B cell (primary cell): Measurements from ENCODE around the gene RYK.

Experiments used
- EZH2 ChIP-seq: IDR thresholded peaks from 2 replicates; pipeline ENCODE4 v1.6.1; 2012; ENCODE audit warnings: borderline replicate concordance, low read depth, mild to moderate bottlenecking, moderate library complexity, low read length; ENCODE audit not compliant: insufficient read depth, poor library complexity, severe bottlenecking
- TF ChIP-seq, protein P1 (sequence below): fragments of 200-600 bp; IDR thresholded peaks from one replicate; pipeline ENCODE4 v1.8.0; 2022; ENCODE audit warnings: antibody characterized with exemption, mild to moderate bottlenecking

DNA sequence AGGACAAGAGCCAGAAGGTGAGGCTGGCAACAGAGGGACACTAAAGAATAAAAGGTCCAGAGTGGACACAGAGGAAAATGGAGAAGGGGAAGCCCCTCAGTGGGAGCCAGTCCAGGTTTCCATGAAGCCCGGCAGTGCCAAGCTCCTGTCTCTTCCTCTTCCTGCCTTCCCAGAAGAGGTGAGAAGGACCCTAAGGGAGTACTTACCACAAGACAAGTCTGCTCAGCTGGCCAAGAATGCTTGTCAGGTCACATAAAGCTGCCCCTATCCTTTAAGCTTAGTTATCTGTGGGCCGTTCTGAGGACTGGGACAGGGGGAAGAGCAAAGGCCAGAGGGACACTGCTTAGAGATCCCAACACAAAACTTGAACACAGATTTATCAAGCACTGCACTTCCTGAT is 100.2 kb downstream of the RYK start:
- TF ChIP-seq, protein P1, sequence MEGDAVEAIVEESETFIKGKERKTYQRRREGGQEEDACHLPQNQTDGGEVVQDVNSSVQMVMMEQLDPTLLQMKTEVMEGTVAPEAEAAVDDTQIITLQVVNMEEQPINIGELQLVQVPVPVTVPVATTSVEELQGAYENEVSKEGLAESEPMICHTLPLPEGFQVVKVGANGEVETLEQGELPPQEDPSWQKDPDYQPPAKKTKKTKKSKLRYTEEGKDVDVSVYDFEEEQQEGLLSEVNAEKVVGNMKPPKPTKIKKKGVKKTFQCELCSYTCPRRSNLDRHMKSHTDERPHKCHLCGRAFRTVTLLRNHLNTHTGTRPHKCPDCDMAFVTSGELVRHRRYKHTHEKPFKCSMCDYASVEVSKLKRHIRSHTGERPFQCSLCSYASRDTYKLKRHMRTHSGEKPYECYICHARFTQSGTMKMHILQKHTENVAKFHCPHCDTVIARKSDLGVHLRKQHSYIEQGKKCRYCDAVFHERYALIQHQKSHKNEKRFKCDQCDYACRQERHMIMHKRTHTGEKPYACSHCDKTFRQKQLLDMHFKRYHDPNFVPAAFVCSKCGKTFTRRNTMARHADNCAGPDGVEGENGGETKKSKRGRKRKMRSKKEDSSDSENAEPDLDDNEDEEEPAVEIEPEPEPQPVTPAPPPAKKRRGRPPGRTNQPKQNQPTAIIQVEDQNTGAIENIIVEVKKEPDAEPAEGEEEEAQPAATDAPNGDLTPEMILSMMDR = no peak
- no peak for TF ChIP-seq EZH2
